K562 (cell line): ENCODE data around the gene DHTKD1. TPM values are rescaled to one million over a fixed set of nuclear protein-coding genes. Genes with fewer than 3 reads are reported as not detected.

Experiments
- BRCA1 ChIP-seq, 2 experiments: fragments of 450-650 bp in 1 of 2; sonication (generic) in 1 of 2; formaldehyde crosslinking in 1 of 2; IDR thresholded peaks; 2 replicates each; pipeline versions ENCODE4 v1.5.0 to v1.6.1; 2017 to 2020; ENCODE audit warnings: mild to moderate bottlenecking in 1 of 2, missing genetic modification reagents in 1 of 2
- CBFA2T3 ChIP-seq: fragments of 450-650 bp; IDR thresholded peaks from 2 replicates; pipeline ENCODE4 v1.6.1; 2017
- CBX2 ChIP-seq: fragments of 200-600 bp; sonication (generic); IDR thresholded peaks from one replicate; pipeline ENCODE4 v1.6.1; 2012; ENCODE audit warnings: mild to moderate bottlenecking, low read length, inconsistent platforms; ENCODE audit not compliant: insufficient read depth, poor library complexity, severe bottlenecking
- CHCHD3 ChIP-seq: fragments of 250-450 bp; sonication (Bioruptor Pico); IDR thresholded peaks from 2 replicates; pipeline ENCODE4 v2.1.2; 2022; ENCODE audit warnings: mild to moderate bottlenecking
- CREB1 ChIP-seq, 2 experiments: sonication (generic) in 1 of 2; formaldehyde crosslinking in 1 of 2; IDR thresholded peaks; 2 replicates each; pipeline versions ENCODE4 v1.6.1 to v1.8.0; 2012 to 2022; ENCODE audit warnings: inconsistent platforms in 1 of 2, mild to moderate bottlenecking in 1 of 2, missing genetic modification reagents in 1 of 2, moderate library complexity in 1 of 2
- ELF1 ChIP-seq: fragments of 200-800 bp; sonication (Bioruptor generic); IDR thresholded peaks from 2 replicates; pipeline ENCODE4 v1.6.1; 2016; ENCODE audit warnings: missing genetic modification characterization, missing compliant biosample characterization
- HLTF ChIP-seq: fragments of 450-650 bp; IDR thresholded peaks from 2 replicates; pipeline ENCODE4 v1.6.1; 2016
- LARP7 ChIP-seq: fragments of 450-650 bp; IDR thresholded peaks from 2 replicates; pipeline ENCODE4 v1.6.1; 2016
- NFATC3 ChIP-seq: fragments of 450-650 bp; IDR thresholded peaks from 2 replicates; pipeline ENCODE4 v1.6.1; 2017; ENCODE audit warnings: mild to moderate bottlenecking
- PML ChIP-seq: IDR thresholded peaks from 2 replicates; pipeline ENCODE4 v1.6.1; 2012; ENCODE audit warnings: low read length, inconsistent platforms
- POU5F1 ChIP-seq: fragments of 150-350 bp; IDR thresholded peaks from 2 replicates; pipeline ENCODE4 v1.6.1; 2014; ENCODE audit warnings: borderline replicate concordance, low read length, low read depth, mild to moderate bottlenecking; ENCODE audit not compliant: partially characterized antibody
- SIN3B ChIP-seq: fragments of 450-650 bp; IDR thresholded peaks from 2 replicates; pipeline ENCODE4 v1.6.1; 2017; ENCODE audit warnings: low read depth, mild to moderate bottlenecking, moderate library complexity
- SMAD2 ChIP-seq: fragments of 150-350 bp; IDR thresholded peaks from 2 replicates; pipeline ENCODE4 v1.6.1; 2014; ENCODE audit warnings: low read depth, mild to moderate bottlenecking, low read length
- SMARCE1 ChIP-seq: fragments of 450-650 bp; IDR thresholded peaks from 2 replicates; pipeline ENCODE4 v1.7.1; 2016; ENCODE audit warnings: mild to moderate bottlenecking
- STAT5A ChIP-seq: IDR thresholded peaks from 2 replicates; pipeline ENCODE4 v1.6.1; 2012; ENCODE audit warnings: low read length, inconsistent platforms, borderline replicate concordance
- TAF15 ChIP-seq: fragments of 200-400 bp; formaldehyde crosslinking; IDR thresholded peaks from 2 replicates; pipeline ENCODE4 v1.6.1; 2017; ENCODE audit warnings: mild to moderate bottlenecking, low read depth, low read length, moderate library complexity
- TCF7 ChIP-seq: sonication (generic); IDR thresholded peaks from 2 replicates; pipeline ENCODE4 v1.6.1; 2016; ENCODE audit warnings: antibody characterized with exemption, borderline replicate concordance
- TCFL5 ChIP-seq: fragments of 250-450 bp; sonication (Bioruptor Pico); conservative IDR thresholded peaks from 2 replicates; pipeline ENCODE4 v1.6.1; 2021; ENCODE audit warnings: mild to moderate bottlenecking, moderate library complexity, matching md5 sums
- polyA plus RNA-seq, 8 experiments: library from polyadenylated mRNA; depleted of rRNA in 4 of 8; stranded (reverse) in 5 of 8; unstranded in 3 of 8; fragments of >200 nt; fragmentation: Nextera tagmentation in 2 of 8; fragmentation: Illumina TruSeq in 1 of 8; extraction: Ambion mirVana in 2 of 8; extraction: Trizol in 1 of 8; gene quantifications; 2 replicates each; pipeline versions ENCODE4 v1.2.1 to v1.2.3, GENCODE V29; 2011 to 2014; ENCODE audit warnings: inconsistent platforms in 1 of 8, missing spikeins in 1 of 8
- total RNA-seq, 7 experiments: library from RNA; depleted of rRNA in 6 of 7; stranded (reverse); fragments of >200 nt in 6 of 7; fragmentation: Illumina TruSeq in 2 of 7; extraction: Trizol in 2 of 7; gene quantifications; 2 replicates each; pipeline versions ENCODE4 v1.2.1 to v1.2.3, GENCODE V29; 2011 to 2021; ENCODE audit warnings: low replicate concordance in 1 of 7
- TF ChIP-seq, protein P1 (sequence below), 2 experiments: fragments of 450-650 bp; IDR thresholded peaks; 2 replicates each; pipeline ENCODE4 v1.6.1; 2018; ENCODE audit warnings: mild to moderate bottlenecking in 2 of 2, low read depth in 1 of 2; ENCODE audit not compliant: partially characterized antibody in 2 of 2
- TF ChIP-seq, protein P2 (sequence below), 2 experiments: IDR thresholded peaks in 1 of 2; conservative IDR thresholded peaks in 1 of 2; 2 replicates each; pipeline ENCODE4 v1.6.1; 2016; ENCODE audit warnings: low read depth in 2 of 2, mild to moderate bottlenecking in 1 of 2, missing compliant biosample characterization in 1 of 2, missing genetic modification characterization in 1 of 2, moderate library complexity in 1 of 2
- TF ChIP-seq, protein P3 (sequence below): fragments of 250-450 bp; sonication (Bioruptor Pico); IDR thresholded peaks from 2 replicates; pipeline ENCODE4 v1.5.0; 2021

Gene DHTKD1
- total and polyA plus RNA-seq, 9 of the 15 experiments (the other 6 are each of a cell fraction or from before 2014, with no cell fraction given), result 3.1 to 19.7 (median 6.8) TPM

DNA sequence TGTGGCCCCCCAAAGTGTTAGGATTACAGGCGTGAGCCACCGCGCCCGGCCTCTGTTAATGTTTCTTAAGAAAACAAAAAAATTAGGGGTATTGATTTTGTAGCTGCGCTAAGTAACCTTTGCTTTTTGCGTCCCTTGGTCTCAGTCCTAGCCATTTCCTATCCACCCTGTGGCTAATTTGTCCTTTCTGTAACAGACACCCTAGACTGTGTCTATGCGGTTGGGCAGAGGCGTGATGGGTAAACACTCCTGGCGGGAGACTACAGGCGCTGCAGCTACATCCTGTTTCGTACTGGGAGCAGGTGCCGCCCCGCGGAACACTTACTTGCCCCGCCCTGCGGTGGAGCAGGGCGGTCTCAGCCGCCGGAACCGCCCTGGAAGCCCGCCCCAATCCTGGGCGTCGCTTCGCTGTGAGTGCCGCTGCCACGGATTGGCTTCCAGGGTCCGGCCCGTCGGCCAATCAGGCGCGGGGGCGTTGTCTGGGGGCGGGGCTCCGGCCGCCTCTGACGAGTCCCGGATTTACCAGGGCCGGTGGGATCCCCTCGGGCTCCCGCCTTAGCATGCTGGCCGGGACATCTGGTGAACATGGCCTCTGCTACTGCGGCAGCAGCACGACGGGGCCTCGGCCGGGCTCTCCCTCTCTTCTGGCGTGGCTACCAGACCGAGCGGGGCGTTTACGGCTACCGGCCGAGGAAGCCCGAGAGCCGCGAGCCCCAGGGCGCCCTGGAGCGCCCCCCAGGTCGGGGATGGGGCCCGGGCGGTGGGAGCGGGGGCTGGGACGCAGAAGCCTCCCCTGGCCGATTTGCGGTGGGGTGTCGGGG is at the start of gene DHTKD1 (continued):
- TF ChIP-seq TCFL5 (CRISPR knock-in tag) (no peak), TAF15 (no peak), CREB1 (IDR thresholded peaks at IDR 0.05) (peak; percentile 34; the same call in 1 of the 2 replicates), CREB1 (CRISPR knock-in tag; IDR thresholded peaks at IDR 0.05) (peak; percentile 57; the same call in 1 of the 2 replicates), CHCHD3 (CRISPR knock-in tag) (no peak), SMAD2 (no peak), CBX2 (no peak), PML (peak; percentile 29; the same call in 1 of the 2 replicates), SMARCE1 (no peak), CBFA2T3 (no peak), TCF7 (no peak), NFATC3 (no peak), LARP7 (no peak), ELF1 (0 out of 2 replicates have a peak, but pooled peaks have one; percentile 49), BRCA1 (IDR thresholded peaks at IDR 0.05) (no peak), BRCA1 (CRISPR knock-in tag; IDR thresholded peaks at IDR 0.05) (no peak), POU5F1 (no peak), HLTF (no peak), SIN3B (no peak), STAT5A (no peak)
- TF ChIP-seq, protein P1, sequence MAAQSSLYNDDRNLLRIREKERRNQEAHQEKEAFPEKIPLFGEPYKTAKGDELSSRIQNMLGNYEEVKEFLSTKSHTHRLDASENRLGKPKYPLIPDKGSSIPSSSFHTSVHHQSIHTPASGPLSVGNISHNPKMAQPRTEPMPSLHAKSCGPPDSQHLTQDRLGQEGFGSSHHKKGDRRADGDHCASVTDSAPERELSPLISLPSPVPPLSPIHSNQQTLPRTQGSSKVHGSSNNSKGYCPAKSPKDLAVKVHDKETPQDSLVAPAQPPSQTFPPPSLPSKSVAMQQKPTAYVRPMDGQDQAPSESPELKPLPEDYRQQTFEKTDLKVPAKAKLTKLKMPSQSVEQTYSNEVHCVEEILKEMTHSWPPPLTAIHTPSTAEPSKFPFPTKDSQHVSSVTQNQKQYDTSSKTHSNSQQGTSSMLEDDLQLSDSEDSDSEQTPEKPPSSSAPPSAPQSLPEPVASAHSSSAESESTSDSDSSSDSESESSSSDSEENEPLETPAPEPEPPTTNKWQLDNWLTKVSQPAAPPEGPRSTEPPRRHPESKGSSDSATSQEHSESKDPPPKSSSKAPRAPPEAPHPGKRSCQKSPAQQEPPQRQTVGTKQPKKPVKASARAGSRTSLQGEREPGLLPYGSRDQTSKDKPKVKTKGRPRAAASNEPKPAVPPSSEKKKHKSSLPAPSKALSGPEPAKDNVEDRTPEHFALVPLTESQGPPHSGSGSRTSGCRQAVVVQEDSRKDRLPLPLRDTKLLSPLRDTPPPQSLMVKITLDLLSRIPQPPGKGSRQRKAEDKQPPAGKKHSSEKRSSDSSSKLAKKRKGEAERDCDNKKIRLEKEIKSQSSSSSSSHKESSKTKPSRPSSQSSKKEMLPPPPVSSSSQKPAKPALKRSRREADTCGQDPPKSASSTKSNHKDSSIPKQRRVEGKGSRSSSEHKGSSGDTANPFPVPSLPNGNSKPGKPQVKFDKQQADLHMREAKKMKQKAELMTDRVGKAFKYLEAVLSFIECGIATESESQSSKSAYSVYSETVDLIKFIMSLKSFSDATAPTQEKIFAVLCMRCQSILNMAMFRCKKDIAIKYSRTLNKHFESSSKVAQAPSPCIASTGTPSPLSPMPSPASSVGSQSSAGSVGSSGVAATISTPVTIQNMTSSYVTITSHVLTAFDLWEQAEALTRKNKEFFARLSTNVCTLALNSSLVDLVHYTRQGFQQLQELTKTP (IDR thresholded peaks at IDR 0.05; ENCODE audit: low read depth in 1 of 2, partially characterized antibody in 2 of 2), result peak in 1 of 2 experiments; percentile 29
- TF ChIP-seq, protein P2, sequence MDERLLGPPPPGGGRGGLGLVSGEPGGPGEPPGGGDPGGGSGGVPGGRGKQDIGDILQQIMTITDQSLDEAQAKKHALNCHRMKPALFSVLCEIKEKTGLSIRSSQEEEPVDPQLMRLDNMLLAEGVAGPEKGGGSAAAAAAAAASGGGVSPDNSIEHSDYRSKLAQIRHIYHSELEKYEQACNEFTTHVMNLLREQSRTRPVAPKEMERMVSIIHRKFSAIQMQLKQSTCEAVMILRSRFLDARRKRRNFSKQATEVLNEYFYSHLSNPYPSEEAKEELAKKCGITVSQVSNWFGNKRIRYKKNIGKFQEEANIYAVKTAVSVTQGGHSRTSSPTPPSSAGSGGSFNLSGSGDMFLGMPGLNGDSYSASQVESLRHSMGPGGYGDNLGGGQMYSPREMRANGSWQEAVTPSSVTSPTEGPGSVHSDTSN (CRISPR knock-in tag; IDR thresholded peaks at IDR 0.05; ENCODE audit: low read depth), result no peak
- TF ChIP-seq, protein P2 (tag; conservative IDR thresholded peaks at IDR 0.05; ENCODE audit: low read depth), result no peak
- TF ChIP-seq, protein P3, sequence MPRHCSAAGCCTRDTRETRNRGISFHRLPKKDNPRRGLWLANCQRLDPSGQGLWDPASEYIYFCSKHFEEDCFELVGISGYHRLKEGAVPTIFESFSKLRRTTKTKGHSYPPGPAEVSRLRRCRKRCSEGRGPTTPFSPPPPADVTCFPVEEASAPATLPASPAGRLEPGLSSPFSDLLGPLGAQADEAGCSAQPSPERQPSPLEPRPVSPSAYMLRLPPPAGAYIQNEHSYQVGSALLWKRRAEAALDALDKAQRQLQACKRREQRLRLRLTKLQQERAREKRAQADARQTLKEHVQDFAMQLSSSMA (CRISPR knock-in tag), result no peak
